Thoracic aorta (tissue), 2 donors: ENCODE data around the gene BCO1. TPM values are rescaled to one million over a fixed set of nuclear protein-coding genes. Genes with fewer than 3 reads are reported as not detected.
A peak's percentile ranks its signal among the peaks of the same experiment; 100 is the strongest.

ENCODE experiments used
- ATAC-seq: fragments of 150-250 bp; one replicate; pipeline ENCODE4 v1.8.0; 2017; ENCODE audit warnings: low read depth; ENCODE audit not compliant: insufficient number of reproducible peaks, low FRiP score
- DNase-seq: peaks from one replicate; pipeline ENCODE4 v3.0.0-alpha.2; 2020; ENCODE audit warnings: low spot score
- H3K27ac ChIP-seq, 2 donors: fragments of 200-600 bp; sonication (generic); 1 replicate in 1 of 2; 2 replicates in 1 of 2; pipeline ENCODE4 v1.5.1; 2016; ENCODE audit warnings: mild to moderate bottlenecking in 2 of 2, moderate library complexity in 2 of 2
- H3K27me3 ChIP-seq: fragments of 200-600 bp; sonication (generic); replicated peaks from 2 replicates; pipeline ENCODE4 v1.6.0; 2016; ENCODE audit warnings: mild to moderate bottlenecking; ENCODE audit not compliant: insufficient read depth
- H3K36me3 ChIP-seq: fragments of 200-600 bp; sonication (generic); one replicate; pipeline ENCODE4 v1.5.1; 2016
- H3K4me1 ChIP-seq, 2 donors: fragments of 200-600 bp; sonication (generic); 1 replicate in 1 of 2; 2 replicates in 1 of 2; pipeline versions ENCODE4 v1.5.1 to v1.6.0; 2016; ENCODE audit warnings: low read depth in 2 of 2, mild to moderate bottlenecking in 1 of 2; ENCODE audit not compliant: control insufficient read depth in 1 of 2
- H3K4me3 ChIP-seq: fragments of 200-600 bp; sonication (generic); 2 replicates; pipeline ENCODE4 v1.5.1; 2016; ENCODE audit warnings: mild to moderate bottlenecking
- H3K9me3 ChIP-seq: fragments of 200-600 bp; sonication (generic); 2 replicates; pipeline ENCODE4 v1.5.1; 2016
- total RNA-seq, 2 donors: library from RNA; depleted of rRNA; stranded (reverse); fragments of >200 nt; gene quantifications; one replicate each; pipeline versions ENCODE4 v1.1.0 to v1.2.3, GENCODE V29; 2016
- TF ChIP-seq, protein P1 (sequence below): fragments of 200-600 bp; sonication (generic); IDR thresholded peaks from one replicate; pipeline ENCODE4 v1.5.1; 2019; ENCODE audit warnings: antibody characterized with exemption

Gene BCO1
- total RNA-seq, 2 donors from 2014 or later: not detected

DNA sequence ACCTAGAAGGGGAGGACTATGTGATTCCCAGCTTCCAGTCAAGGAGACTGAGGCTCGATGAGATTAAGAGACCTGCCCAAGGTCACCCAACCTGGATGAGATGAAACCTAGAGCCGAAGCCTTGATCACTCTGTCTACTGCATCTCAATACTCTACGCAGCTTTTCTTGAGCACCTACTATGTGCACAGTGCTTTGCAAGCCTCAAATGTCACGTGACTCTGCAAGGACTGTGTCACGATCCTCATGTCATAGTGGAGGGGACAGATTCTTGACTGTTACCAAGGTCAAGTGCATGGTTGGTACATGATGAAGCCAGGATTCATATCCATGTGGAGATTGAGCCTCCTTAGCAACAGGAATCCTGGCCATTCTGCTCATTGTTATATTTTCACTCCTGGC, 14.7 kb downstream of the BCO1 start:
- ATAC-seq: no peak
- DNase-seq: no peak
- no peak overlapping the region for H3K4me3 ChIP-seq
- no peaks in the 10 kb centered on the region for H3K36me3 ChIP-seq
- no peaks in the 10 kb centered on the region for H3K4me1 ChIP-seq
- TF ChIP-seq, protein P1, sequence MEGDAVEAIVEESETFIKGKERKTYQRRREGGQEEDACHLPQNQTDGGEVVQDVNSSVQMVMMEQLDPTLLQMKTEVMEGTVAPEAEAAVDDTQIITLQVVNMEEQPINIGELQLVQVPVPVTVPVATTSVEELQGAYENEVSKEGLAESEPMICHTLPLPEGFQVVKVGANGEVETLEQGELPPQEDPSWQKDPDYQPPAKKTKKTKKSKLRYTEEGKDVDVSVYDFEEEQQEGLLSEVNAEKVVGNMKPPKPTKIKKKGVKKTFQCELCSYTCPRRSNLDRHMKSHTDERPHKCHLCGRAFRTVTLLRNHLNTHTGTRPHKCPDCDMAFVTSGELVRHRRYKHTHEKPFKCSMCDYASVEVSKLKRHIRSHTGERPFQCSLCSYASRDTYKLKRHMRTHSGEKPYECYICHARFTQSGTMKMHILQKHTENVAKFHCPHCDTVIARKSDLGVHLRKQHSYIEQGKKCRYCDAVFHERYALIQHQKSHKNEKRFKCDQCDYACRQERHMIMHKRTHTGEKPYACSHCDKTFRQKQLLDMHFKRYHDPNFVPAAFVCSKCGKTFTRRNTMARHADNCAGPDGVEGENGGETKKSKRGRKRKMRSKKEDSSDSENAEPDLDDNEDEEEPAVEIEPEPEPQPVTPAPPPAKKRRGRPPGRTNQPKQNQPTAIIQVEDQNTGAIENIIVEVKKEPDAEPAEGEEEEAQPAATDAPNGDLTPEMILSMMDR: no peak
- no peaks in the 10 kb centered on the region for H3K27me3 ChIP-seq
- no peaks in the 10 kb centered on the region for H3K9me3 ChIP-seq
- no peak overlapping the region for H3K27ac ChIP-seq

DNA sequence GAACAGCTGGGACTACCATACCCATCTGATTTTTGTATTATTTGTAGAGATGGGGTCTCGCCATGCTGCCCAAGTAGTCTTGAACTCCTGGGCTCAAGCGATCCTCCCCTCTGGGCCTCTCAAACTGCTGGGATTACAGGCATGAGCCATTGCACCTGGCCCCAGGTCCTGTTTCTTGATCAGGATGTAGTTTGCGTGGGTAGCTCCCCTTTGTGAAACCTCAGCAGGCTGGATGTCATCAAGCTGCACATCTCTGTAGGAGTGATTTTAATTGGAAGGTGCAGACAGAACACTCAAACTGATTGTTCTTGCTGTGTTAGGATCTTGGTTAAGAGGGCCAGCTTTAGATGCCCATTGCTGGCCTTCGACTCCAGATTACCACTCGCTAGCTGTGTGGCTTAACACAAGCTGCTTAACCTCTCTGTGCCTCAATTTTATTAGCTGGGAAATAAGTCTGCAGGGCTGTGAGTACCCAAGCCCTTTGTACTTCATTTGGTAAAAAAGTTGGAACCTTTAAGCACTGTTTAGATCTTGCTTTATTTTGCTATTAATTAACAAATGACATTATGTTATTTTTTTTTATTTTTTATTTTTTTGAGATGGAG, 16.5 kb downstream of the BCO1 start:
- H3K9me3 ChIP-seq: no peaks in the 10 kb centered on the region

DNA sequence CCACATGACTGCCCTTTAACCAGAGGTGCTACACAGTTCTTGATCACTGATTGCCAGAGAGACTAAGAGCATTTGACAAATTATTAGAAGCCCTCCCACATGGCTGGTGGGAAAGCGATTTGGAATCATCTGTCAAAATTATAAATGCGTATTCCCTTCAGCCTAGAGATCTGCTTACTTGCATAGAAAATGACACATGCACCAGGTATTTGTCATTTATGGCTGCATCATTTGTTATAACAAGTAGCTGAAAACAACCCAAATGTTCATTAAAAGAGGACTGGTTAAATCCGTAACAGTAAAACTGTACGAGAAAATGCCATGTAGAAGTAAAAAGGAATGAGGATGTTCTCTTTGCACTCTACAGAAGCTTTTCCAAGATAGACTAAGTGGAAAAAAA, 21.4 kb downstream of the BCO1 start:
- H3K27ac ChIP-seq: no peak overlapping the region
- DNase-seq: no peak

More for the DNA sequence above, 16.5 kb downstream of the BCO1 start:
- Histone ChIP-seq H3K4me3 (no peak overlapping the region), H3K27ac (no peak overlapping the region), H3K36me3 (no peaks in the 10 kb centered on the region), H3K27me3 (no peaks in the 10 kb centered on the region), H3K4me1 (no peaks in the 10 kb centered on the region)
- no peak for DNase-seq
- ATAC-seq: no peak
- TF ChIP-seq, protein P1: no peak

DNA sequence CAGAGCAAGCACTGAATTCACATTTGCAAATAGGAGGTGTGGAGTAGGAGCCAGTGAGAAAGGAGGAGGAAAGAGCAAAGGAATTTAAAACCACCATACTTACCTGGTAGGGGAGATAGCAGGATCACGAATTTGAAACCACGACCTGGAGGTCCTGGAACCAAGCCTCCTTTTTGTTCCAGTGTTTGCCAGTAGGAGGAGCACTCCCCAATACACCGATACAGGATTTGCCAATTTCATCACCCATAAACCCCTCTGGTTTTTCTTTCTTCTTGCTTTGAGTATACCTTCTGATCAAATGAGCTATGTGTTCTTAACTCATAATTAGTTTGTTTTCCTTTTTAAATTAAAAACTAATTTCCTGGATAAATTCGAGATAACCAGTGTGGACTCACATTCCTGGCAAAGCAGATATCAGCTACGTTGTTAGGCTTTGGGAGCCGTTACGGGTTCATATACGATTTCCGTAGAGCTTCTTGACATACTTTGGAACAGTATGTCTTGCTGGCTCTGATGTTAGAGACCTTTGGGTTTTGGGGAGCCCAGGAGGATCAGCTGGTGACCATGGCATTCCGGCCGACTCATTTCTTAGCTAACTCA, 22.7 kb downstream of the BCO1 start:
- no peak for ATAC-seq
- Histone ChIP-seq H3K27me3 (no peaks in the 10 kb centered on the region), H3K4me1 (peaks cover 0 to 3% of the 10 kb centered on the region in 2 donors), H3K27ac (no peak overlapping the region), H3K36me3 (no peaks in the 10 kb centered on the region), H3K9me3 (no peaks in the 10 kb centered on the region), H3K4me3 (no peak overlapping the region)
- TF ChIP-seq, protein P1: peak; percentile 16
- DNase-seq: no peak

More for the DNA sequence above, 21.4 kb downstream of the BCO1 start:
- no peaks in the 10 kb centered on the region for H3K36me3 ChIP-seq
- TF ChIP-seq, protein P1: no peak
- no peaks in the 10 kb centered on the region for H3K9me3 ChIP-seq
- no peaks in the 10 kb centered on the region for H3K4me1 ChIP-seq
- no peak for ATAC-seq
- H3K4me3 ChIP-seq: no peak overlapping the region
- no peaks in the 10 kb centered on the region for H3K27me3 ChIP-seq

DNA sequence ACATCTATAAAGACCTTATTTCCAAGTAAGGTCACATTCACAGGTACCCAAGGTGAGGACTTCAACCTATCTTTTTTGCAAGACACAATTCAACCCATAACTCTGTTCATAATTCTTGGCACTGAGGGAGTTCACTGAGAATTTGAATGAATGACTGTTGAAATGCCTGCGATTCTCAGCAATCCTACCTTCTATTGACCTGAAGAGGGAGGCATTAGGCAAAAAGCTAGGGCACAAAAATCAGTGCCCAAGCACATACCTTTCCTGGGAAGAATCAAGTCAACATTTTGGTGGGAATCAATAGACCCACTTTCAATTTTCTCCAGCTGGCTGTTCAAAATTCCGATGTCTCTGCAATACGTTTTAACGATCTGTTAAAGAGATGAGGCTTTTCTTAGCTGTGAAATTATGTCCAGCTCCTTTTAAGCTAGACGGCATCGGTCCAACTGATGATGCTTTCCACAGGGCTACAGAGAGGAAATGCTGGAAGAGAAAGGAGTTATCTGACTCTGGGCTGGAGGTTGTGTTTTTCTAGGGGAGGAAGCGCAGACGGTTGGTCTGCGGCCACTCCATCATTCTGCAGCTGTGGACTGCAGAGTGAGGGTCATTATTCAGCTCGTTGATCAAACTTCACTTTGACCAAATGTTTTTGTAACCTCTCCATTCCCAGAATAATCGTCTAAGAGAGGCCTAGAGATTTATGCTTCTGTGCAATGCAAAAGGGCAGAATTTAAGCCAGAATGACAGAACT, 25.2 kb downstream of the BCO1 start:
- Histone ChIP-seq H3K9me3 (no peaks in the 10 kb centered on the region), H3K27me3 (no peaks in the 10 kb centered on the region), H3K4me3 (no peak overlapping the region), H3K4me1 (peaks cover 0 to 8% of the 10 kb centered on the region in 2 donors), H3K36me3 (no peaks in the 10 kb centered on the region), H3K27ac (no peak overlapping the region)
- no peak for ATAC-seq
- no peak for DNase-seq
- TF ChIP-seq, protein P1: no peak
